Activated T-cell treated with anti-CD3 and anti-CD28 coated beads, Interleukin-2, amount 50 U/mL, for 72 hours (primary cell): ENCODE data around the gene CACNG1. TPM values are rescaled to one million over a fixed set of nuclear protein-coding genes. Genes with fewer than 3 reads are reported as not detected.

ENCODE experiments used
- ATAC-seq, 2 donors: fragments of 150-1000 bp; cut with Tn5 transposase; replicated peaks in 1 of 2; 2 replicates each; pipeline ENCODE4 v1.10.0; 2021; ENCODE audit warnings: moderate library complexity in 2 of 2, mild to moderate bottlenecking in 1 of 2
- DNase-seq, 2 donors: peaks; one replicate each; pipeline ENCODE4 v3.0.0; 2021 to 2022; ENCODE audit warnings: mixed read lengths in 1 of 2
- H3K27ac Mint-ChIP-seq: one replicate; pipeline ENCODE4 v1.8.0; 2022; ENCODE audit warnings: mild to moderate bottlenecking, moderate library complexity, mixed read lengths
- H3K27me3 Mint-ChIP-seq: one replicate; pipeline ENCODE4 v1.8.0; 2022; ENCODE audit warnings: low read depth, mixed read lengths
- H3K36me3 Mint-ChIP-seq, 2 donors: one replicate each; pipeline ENCODE4 v1.8.0; 2022; ENCODE audit warnings: mixed read lengths in 2 of 2, mild to moderate bottlenecking in 1 of 2; ENCODE audit not compliant: insufficient read depth in 2 of 2
- H3K4me1 Mint-ChIP-seq: one replicate; pipeline ENCODE4 v1.8.0; 2022; ENCODE audit warnings: low read depth, mixed read lengths
- H3K4me3 Mint-ChIP-seq, 2 donors: one replicate each; pipeline ENCODE4 v1.8.0; 2022; ENCODE audit warnings: mild to moderate bottlenecking in 2 of 2, mixed read lengths in 2 of 2, moderate library complexity in 2 of 2
- H3K9me3 Mint-ChIP-seq, 2 donors: one replicate each; pipeline ENCODE4 v1.8.0; 2022; ENCODE audit warnings: mixed read lengths in 2 of 2
- total RNA-seq, 2 donors: library from RNA; stranded (reverse); gene quantifications; one replicate each; pipeline ENCODE4 v1.2.3, GENCODE V29; 2022

Gene CACNG1
- total RNA-seq, 2 donors from 2014 or later = not detected

GRCh38 chr17:67059372-67059771 is 15.0 kb downstream of the CACNG1 start:
- no peaks in the 10 kb centered on the region for H3K9me3 Mint-ChIP-seq
- H3K4me3 Mint-ChIP-seq = no peak overlapping the region
- H3K27me3 Mint-ChIP-seq = no peaks in the 10 kb centered on the region
- no peaks in the 10 kb centered on the region for H3K4me1 Mint-ChIP-seq
- no peak for ATAC-seq
- H3K27ac Mint-ChIP-seq = no peak overlapping the region
- no peaks in the 10 kb centered on the region for H3K36me3 Mint-ChIP-seq
- no peak for DNase-seq

GRCh38 chr17:67063141-67063540 is 18.8 kb downstream of the CACNG1 start:
- no peaks in the 10 kb centered on the region for H3K4me1 Mint-ChIP-seq

DNA sequence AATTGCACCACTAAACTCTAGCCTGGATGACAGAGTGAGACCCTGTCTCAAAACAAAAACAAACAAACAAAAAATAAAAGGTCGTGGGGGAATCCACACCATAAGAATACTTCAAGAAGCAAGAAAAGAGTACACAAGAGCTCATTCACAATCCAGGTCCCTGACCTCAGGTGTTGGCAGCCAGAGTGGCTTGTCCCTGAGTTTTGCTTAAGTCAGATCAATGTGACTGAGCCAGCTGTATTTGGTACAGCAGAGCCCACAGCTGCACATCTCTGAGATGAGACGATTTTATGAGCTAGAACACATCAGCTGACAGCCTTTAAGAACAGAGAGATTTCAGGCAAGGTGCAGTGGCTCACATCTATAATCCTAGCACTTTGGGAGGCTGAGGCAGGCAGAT is 22.4 kb downstream of the CACNG1 start:
- H3K4me3 Mint-ChIP-seq = no peak overlapping the region
- no peak overlapping the region for H3K27ac Mint-ChIP-seq
- DNase-seq (no peak), ATAC-seq (no peak)
- no peaks in the 10 kb centered on the region for H3K9me3 Mint-ChIP-seq
- no peaks in the 10 kb centered on the region for H3K36me3 Mint-ChIP-seq
- H3K27me3 Mint-ChIP-seq = no peaks in the 10 kb centered on the region
- H3K4me1 Mint-ChIP-seq = no peaks in the 10 kb centered on the region

More at GRCh38 chr17:67063141-67063540, 18.8 kb downstream of the CACNG1 start:
- Mint-ChIP-seq H3K4me3 (no peak overlapping the region), H3K36me3 (no peaks in the 10 kb centered on the region), H3K27ac (no peak overlapping the region), H3K9me3 (no peaks in the 10 kb centered on the region), H3K27me3 (no peaks in the 10 kb centered on the region)
- ATAC-seq = no peak
- no peak for DNase-seq

GRCh38 chr17:67067571-67068482 is 23.5 kb downstream of the CACNG1 start:
- H3K4me1 Mint-ChIP-seq = no peaks in the 10 kb centered on the region

DNA sequence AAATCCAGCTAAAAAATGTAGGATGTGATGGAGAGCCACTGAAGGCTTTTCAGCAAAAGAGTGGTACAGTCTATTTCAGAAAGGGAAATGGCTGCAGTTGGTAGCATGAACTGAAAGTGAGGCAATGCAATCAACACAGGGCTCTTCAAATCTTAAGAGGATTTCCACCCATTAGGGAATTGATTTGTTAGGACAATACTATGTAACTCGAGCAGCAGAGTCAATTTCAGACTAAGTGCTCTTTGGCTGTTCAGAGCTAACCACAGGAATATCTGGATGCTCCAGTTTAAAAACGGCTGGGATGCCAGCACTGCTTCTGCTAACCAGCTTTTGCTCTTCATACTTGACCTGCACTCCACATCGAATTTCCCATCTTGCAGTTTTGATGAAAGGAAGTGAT is 24.6 kb downstream of the CACNG1 start:
- Mint-ChIP-seq H3K4me3 (no peak overlapping the region), H3K9me3 (no peaks in the 10 kb centered on the region), H3K36me3 (peaks cover 3 to 4% of the 10 kb centered on the region in 2 donors), H3K4me1 (no peaks in the 10 kb centered on the region), H3K27me3 (no peaks in the 10 kb centered on the region), H3K27ac (no peak overlapping the region)
- DNase-seq (no peak), ATAC-seq (no peak)

More at GRCh38 chr17:67067571-67068482, 23.5 kb downstream of the CACNG1 start:
- no peaks in the 10 kb centered on the region for H3K36me3 Mint-ChIP-seq
- no peak for DNase-seq
- no peaks in the 10 kb centered on the region for H3K27me3 Mint-ChIP-seq
- no peak overlapping the region for H3K4me3 Mint-ChIP-seq
- no peaks in the 10 kb centered on the region for H3K9me3 Mint-ChIP-seq
- no peak overlapping the region for H3K27ac Mint-ChIP-seq
- ATAC-seq = no peak

DNA sequence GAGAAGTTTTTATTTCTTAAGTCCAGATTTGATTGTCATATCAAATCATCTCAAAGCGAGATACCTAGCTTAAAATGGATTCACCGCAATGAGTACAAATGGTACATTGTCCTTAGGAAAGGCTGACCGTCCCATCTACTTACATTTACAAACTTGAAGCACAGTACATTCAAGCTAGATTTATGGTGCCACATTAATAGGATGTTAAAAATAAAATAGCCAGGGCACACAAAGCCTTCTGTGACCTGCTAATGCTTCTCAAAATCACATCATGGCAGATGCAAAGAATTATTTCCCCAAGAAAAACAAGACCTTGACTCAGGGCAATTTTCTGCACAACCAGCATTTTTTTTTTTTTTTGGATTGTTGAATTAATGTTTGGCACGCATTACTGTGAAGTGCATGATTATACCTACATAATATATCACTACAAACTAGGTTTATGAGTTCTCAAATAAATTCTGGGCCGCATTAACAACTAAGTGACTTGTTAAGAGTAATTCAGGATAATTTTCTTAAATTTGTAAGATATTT is 25.3 kb downstream of the CACNG1 start:
- DNase-seq = no peak
- H3K4me1 Mint-ChIP-seq = no peaks in the 10 kb centered on the region
- no peak overlapping the region for H3K27ac Mint-ChIP-seq
- no peaks in the 10 kb centered on the region for H3K27me3 Mint-ChIP-seq
- H3K9me3 Mint-ChIP-seq = no peaks in the 10 kb centered on the region
- peaks cover 3 to 5% of the 10 kb centered on the region in 2 donors for H3K36me3 Mint-ChIP-seq
- no peak overlapping the region for H3K4me3 Mint-ChIP-seq
- ATAC-seq = no peak

GRCh38 chr17:67071595-67071994 is 27.2 kb downstream of the CACNG1 start:
- H3K27ac Mint-ChIP-seq = no peak overlapping the region
- no peaks in the 10 kb centered on the region for H3K4me1 Mint-ChIP-seq
- peaks cover 5 to 10% of the 10 kb centered on the region in 2 donors for H3K36me3 Mint-ChIP-seq

DNA sequence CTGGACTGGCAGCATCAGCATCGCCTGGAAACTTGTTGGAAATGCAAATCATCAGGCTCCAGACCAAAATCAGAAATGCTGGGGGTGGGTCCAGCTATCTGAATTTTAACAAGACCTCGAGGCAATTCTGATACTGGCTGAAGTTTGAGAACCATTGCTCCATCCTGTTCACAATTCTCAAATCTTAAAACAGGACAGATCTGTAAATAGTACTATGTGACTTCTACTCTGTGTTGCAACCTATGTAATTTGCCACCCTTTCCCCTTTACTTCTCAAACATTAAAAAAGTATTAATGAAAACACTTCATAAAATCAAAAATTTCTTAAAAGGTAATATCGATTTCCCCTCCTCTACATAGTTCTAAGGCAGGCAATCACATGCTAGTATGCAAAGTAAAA is 28.5 kb downstream of the CACNG1 start:
- no peak for DNase-seq
- Mint-ChIP-seq H3K27me3 (no peaks in the 10 kb centered on the region), H3K27ac (no peak overlapping the region), H3K4me3 (no peak overlapping the region), H3K9me3 (no peaks in the 10 kb centered on the region), H3K4me1 (no peaks in the 10 kb centered on the region), H3K36me3 (peaks cover 5 to 12% of the 10 kb centered on the region in 2 donors)
- ATAC-seq = no peak

More at GRCh38 chr17:67071595-67071994, 27.2 kb downstream of the CACNG1 start:
- Mint-ChIP-seq H3K4me3 (no peak overlapping the region), H3K27me3 (no peaks in the 10 kb centered on the region), H3K9me3 (no peaks in the 10 kb centered on the region)
- DNase-seq (no peak), ATAC-seq (no peak)

- no peaks in the 10 kb centered on the region for H3K27me3 Mint-ChIP-seq
- H3K9me3 Mint-ChIP-seq = no peaks in the 10 kb centered on the region
- H3K4me1 Mint-ChIP-seq = no peaks in the 10 kb centered on the region
- peaks cover 5 to 14% of the 10 kb centered on the region in 2 donors for H3K36me3 Mint-ChIP-seq
- no peak overlapping the region for H3K27ac Mint-ChIP-seq
- DNase-seq (no peak), ATAC-seq (no peak)
- H3K4me3 Mint-ChIP-seq = no peak overlapping the region
Observed at GRCh38 chr17:67074781-67075180, 30.4 kb downstream of the CACNG1 start.

DNA sequence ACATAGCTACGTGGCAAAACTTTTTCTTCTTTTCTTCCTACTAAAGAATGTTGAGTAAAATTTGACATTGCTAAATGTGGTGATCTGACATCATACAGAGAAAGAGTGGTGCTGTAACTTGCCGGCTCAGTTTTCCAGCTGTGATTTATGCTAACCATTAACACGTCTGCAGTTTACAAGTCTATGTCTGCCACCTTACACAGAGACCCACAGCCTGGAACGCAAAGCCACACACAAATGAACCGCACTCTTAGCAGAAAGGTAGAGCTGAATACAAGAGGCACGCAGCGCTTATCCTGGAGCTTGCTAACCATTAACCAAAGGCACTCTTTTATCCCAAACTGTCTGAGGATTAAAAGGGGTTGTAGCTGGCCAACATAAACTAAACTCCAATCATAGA is 31.9 kb downstream of the CACNG1 start:
- Mint-ChIP-seq H3K4me3 (no peak overlapping the region), H3K9me3 (no peaks in the 10 kb centered on the region), H3K27ac (no peak overlapping the region), H3K36me3 (peaks cover 5 to 15% of the 10 kb centered on the region in 2 donors), H3K27me3 (no peaks in the 10 kb centered on the region), H3K4me1 (no peaks in the 10 kb centered on the region)
- no peak for DNase-seq
- no peak for ATAC-seq

DNA sequence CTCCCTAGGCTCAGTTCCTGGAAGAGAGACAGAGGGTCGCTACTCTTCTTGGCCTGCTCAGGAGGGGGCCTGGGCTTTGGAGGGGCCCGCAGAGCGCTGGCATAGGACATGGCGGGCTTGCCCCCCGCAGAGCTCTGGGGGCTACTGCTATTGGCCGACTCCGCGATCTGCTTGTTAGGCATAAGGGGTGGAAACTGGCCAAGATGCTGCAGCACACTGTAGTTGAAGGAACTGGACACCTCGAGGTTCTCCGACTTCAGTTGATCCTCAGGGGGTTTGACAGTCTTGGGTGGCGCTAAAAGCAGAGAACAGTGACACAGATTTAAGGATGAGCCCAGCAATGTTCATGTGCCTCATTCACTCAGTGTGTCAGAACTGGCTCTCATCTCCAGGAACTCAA is 33.9 kb downstream of the CACNG1 start:
- peaks cover 5 to 12% of the 10 kb centered on the region in 2 donors for H3K36me3 Mint-ChIP-seq
- DNase-seq (no peak), ATAC-seq (no peak)
- H3K27ac Mint-ChIP-seq = no peak overlapping the region
- no peak overlapping the region for H3K4me3 Mint-ChIP-seq
- peaks cover 11% of the 10 kb centered on the region for H3K4me1 Mint-ChIP-seq
- H3K9me3 Mint-ChIP-seq = no peaks in the 10 kb centered on the region
- no peaks in the 10 kb centered on the region for H3K27me3 Mint-ChIP-seq

- no peaks in the 10 kb centered on the region for H3K27me3 Mint-ChIP-seq
- peaks cover 19% of the 10 kb centered on the region for H3K4me1 Mint-ChIP-seq
- H3K4me3 Mint-ChIP-seq = no peak overlapping the region
- ATAC-seq = no peak
- H3K9me3 Mint-ChIP-seq = no peaks in the 10 kb centered on the region
- peaks cover 4 to 11% of the 10 kb centered on the region in 2 donors for H3K36me3 Mint-ChIP-seq
- H3K27ac Mint-ChIP-seq = no peak overlapping the region
- no peak for DNase-seq
Observed at GRCh38 chr17:67079491-67079890, 35.1 kb downstream of the CACNG1 start.

GRCh38 chr17:67080804-67081203 is 36.5 kb downstream of the CACNG1 start:
- DNase-seq (no peak), ATAC-seq (peak in 1 of 2 donors; percentile 57)
- Mint-ChIP-seq H3K27ac (no peak overlapping the region), H3K9me3 (no peaks in the 10 kb centered on the region), H3K36me3 (peaks cover 4 to 9% of the 10 kb centered on the region in 2 donors), H3K27me3 (no peaks in the 10 kb centered on the region), H3K4me1 (peaks cover 19% of the 10 kb centered on the region), H3K4me3 (no peak overlapping the region)
